WTC11 (cell line): Measurements from ENCODE around the gene PMS2. TPM values are rescaled to one million over a fixed set of nuclear protein-coding genes. Genes with fewer than 3 reads are reported as not detected.

Experiments
- ATAC-seq: fragments of 200-7000 bp; cut with Tn5 transposase; 2 replicates; pipeline ENCODE4 v1.10.0; 2021; ENCODE audit warnings: mild to moderate bottlenecking, moderate library complexity
- CTCF ChIA-PET: fragments of 300-600 bp; sonication (Branson Sonifier 250); formaldehyde crosslinking; loops from one replicate; lab custom pipeline; 2021; ENCODE audit warnings: antibody characterized with exemption; lab: Charles Lee
- POLR2A ChIA-PET: fragments of 350-600 bp; sonication (Branson Sonifier 250); formaldehyde crosslinking; loops from one replicate; lab custom pipeline; 2021; ENCODE audit warnings: antibody characterized with exemption; lab: Charles Lee
- DNase-seq: peaks from one replicate; pipeline ENCODE4 v3.0.0; 2021; ENCODE audit warnings: low spot score
- H3K27ac Mint-ChIP-seq: 2 replicates; pipeline ENCODE4 v1.8.0; 2021; ENCODE audit warnings: mixed read lengths
- H3K27me3 Mint-ChIP-seq: 2 replicates; pipeline ENCODE4 v1.8.0; 2021; ENCODE audit warnings: low read depth, mild to moderate bottlenecking, moderate library complexity, mixed read lengths
- H3K36me3 Mint-ChIP-seq: 2 replicates; pipeline ENCODE4 v1.8.0; 2021; ENCODE audit warnings: mixed read lengths
- H3K4me1 Mint-ChIP-seq: 2 replicates; pipeline ENCODE4 v1.8.0; 2022; ENCODE audit warnings: mixed read lengths
- H3K4me3 Mint-ChIP-seq: 2 replicates; pipeline ENCODE4 v1.8.0; 2021; ENCODE audit warnings: mild to moderate bottlenecking, moderate library complexity, mixed read lengths
- H3K9me3 Mint-ChIP-seq: 2 replicates; pipeline ENCODE4 v1.8.0; 2021; ENCODE audit warnings: mixed read lengths
- AFF4 ChIP-seq: sonication (generic); formaldehyde crosslinking; IDR thresholded peaks from 2 replicates; pipeline ENCODE4 v1.8.1; 2023; ENCODE audit warnings: mild to moderate bottlenecking, missing genetic modification reagents, borderline replicate concordance
- ATF3 ChIP-seq: sonication (generic); formaldehyde crosslinking; conservative IDR thresholded peaks from 2 replicates; pipeline ENCODE4 v1.8.1; 2022; ENCODE audit warnings: mild to moderate bottlenecking, missing genetic modification reagents
- E2F1 ChIP-seq: sonication (generic); formaldehyde crosslinking; IDR thresholded peaks from 2 replicates; pipeline ENCODE4 v1.8.0; 2022; ENCODE audit warnings: mild to moderate bottlenecking, missing genetic modification reagents
- ELF4 ChIP-seq: sonication (generic); formaldehyde crosslinking; IDR thresholded peaks from 2 replicates; pipeline ENCODE4 v1.8.1; 2022; ENCODE audit warnings: low read depth, mild to moderate bottlenecking, moderate library complexity, missing genetic modification reagents
- FOXJ3 ChIP-seq: sonication (generic); formaldehyde crosslinking; IDR thresholded peaks from 2 replicates; pipeline ENCODE4 v1.9.0; 2021; ENCODE audit warnings: missing genetic modification reagents, mild to moderate bottlenecking, borderline replicate concordance
- GABPB1 ChIP-seq: sonication (generic); formaldehyde crosslinking; IDR thresholded peaks from 2 replicates; pipeline ENCODE4 v1.8.1; 2023; ENCODE audit warnings: mild to moderate bottlenecking, missing genetic modification reagents
- HMGXB4 ChIP-seq: sonication (generic); formaldehyde crosslinking; IDR thresholded peaks from 2 replicates; pipeline ENCODE4 v1.8.1; 2023; ENCODE audit warnings: mild to moderate bottlenecking, moderate library complexity, missing genetic modification reagents
- JUN ChIP-seq: sonication (generic); formaldehyde crosslinking; IDR thresholded peaks from 2 replicates; pipeline ENCODE4 v1.8.0; 2023; ENCODE audit warnings: mild to moderate bottlenecking, missing genetic modification reagents
- MXD4 ChIP-seq: fragments of 250-450 bp; sonication (Bioruptor Pico); IDR thresholded peaks from 2 replicates; pipeline ENCODE4 v1.8.0; 2021; ENCODE audit warnings: mild to moderate bottlenecking, moderate library complexity, borderline replicate concordance
- NFYB ChIP-seq: sonication (generic); formaldehyde crosslinking; conservative IDR thresholded peaks from 2 replicates; pipeline ENCODE4 v1.8.0; 2022; ENCODE audit warnings: low read depth, missing genetic modification reagents
- NR3C1 ChIP-seq: sonication (generic); formaldehyde crosslinking; conservative IDR thresholded peaks from 2 replicates; pipeline ENCODE4 v1.8.1; 2023; ENCODE audit warnings: low read depth, mild to moderate bottlenecking, missing genetic modification reagents
- OVOL2 ChIP-seq: fragments of 250-450 bp; sonication (Bioruptor Pico); IDR thresholded peaks from 2 replicates; pipeline ENCODE4 v1.9.0; 2021; ENCODE audit warnings: mild to moderate bottlenecking, borderline replicate concordance
- RELA ChIP-seq: sonication (generic); formaldehyde crosslinking; IDR thresholded peaks from 2 replicates; pipeline ENCODE4 v1.8.1; 2022; ENCODE audit warnings: missing genetic modification reagents, mild to moderate bottlenecking, borderline replicate concordance
- SOX15 ChIP-seq: fragments of 250-450 bp; sonication (Bioruptor Pico); IDR thresholded peaks from 2 replicates; pipeline ENCODE4 v1.9.0; 2021; ENCODE audit warnings: mild to moderate bottlenecking
- TEAD1 ChIP-seq: sonication (generic); formaldehyde crosslinking; IDR thresholded peaks from 2 replicates; pipeline ENCODE4 v1.8.0; 2022; ENCODE audit warnings: mild to moderate bottlenecking, missing genetic modification reagents
- TP53 ChIP-seq: sonication (generic); formaldehyde crosslinking; IDR thresholded peaks from 2 replicates; pipeline ENCODE4 v1.8.1; 2023; ENCODE audit warnings: mild to moderate bottlenecking, missing genetic modification reagents
- ZBTB21 ChIP-seq: sonication (generic); formaldehyde crosslinking; IDR thresholded peaks from 2 replicates; pipeline ENCODE4 v1.8.1; 2023; ENCODE audit warnings: mild to moderate bottlenecking, missing genetic modification reagents, borderline replicate concordance
- ZNF121 ChIP-seq: sonication (generic); formaldehyde crosslinking; IDR thresholded peaks from 2 replicates; pipeline ENCODE4 v1.8.0; 2023; ENCODE audit warnings: missing genetic modification reagents
- ZNF263 ChIP-seq: sonication (generic); formaldehyde crosslinking; IDR thresholded peaks from 2 replicates; pipeline ENCODE4 v1.8.1; 2022; ENCODE audit warnings: low read depth, mild to moderate bottlenecking, moderate library complexity, missing genetic modification reagents
- ZNF396 ChIP-seq: fragments of 250-450 bp; sonication (Bioruptor Pico); IDR thresholded peaks from 2 replicates; pipeline ENCODE4 v1.8.0; 2021; ENCODE audit warnings: mild to moderate bottlenecking, moderate library complexity, borderline replicate concordance
- ZSCAN18 ChIP-seq: fragments of 250-450 bp; sonication (Bioruptor Pico); IDR thresholded peaks from 2 replicates; pipeline ENCODE4 v2.1.2; 2022; ENCODE audit warnings: mild to moderate bottlenecking, moderate library complexity
- total RNA-seq: library from RNA; stranded (reverse); gene quantifications from 3 replicates; pipeline ENCODE4 v1.2.3, GENCODE V29; 2021
- TF ChIP-seq, protein P1 (sequence below): sonication (generic); formaldehyde crosslinking; IDR thresholded peaks from 2 replicates; pipeline ENCODE4 v1.8.1; 2023; ENCODE audit warnings: mild to moderate bottlenecking, missing genetic modification reagents, moderate library complexity

The PMS2 gene
- total RNA-seq, 1 experiment from 2014 or later = 14.6 TPM

- no peak for ATAC-seq
- POLR2A ChIA-PET = no interaction called here
- H3K36me3 Mint-ChIP-seq = peaks cover 64% of the 10 kb centered on the region
- CTCF ChIA-PET = interaction anchor here (1.4 kb wide), 1 partner anchor 175 kb away, joined by 3 read pairs; no protein-coding TSS in a partner anchor
- H3K4me3 Mint-ChIP-seq = no peak overlapping the region
- H3K27ac Mint-ChIP-seq = 0 out of 2 replicates have a peak overlapping the region, but pooled peaks have one; percentile 6
- no peaks in the 10 kb centered on the region for H3K27me3 Mint-ChIP-seq
- H3K4me1 Mint-ChIP-seq = no peaks in the 10 kb centered on the region; the same call in 1 of the 2 replicates
- DNase-seq = no peak
- no peak for TF ChIP-seq ZNF396 (CRISPR knock-in tag)
- no peak for TF ChIP-seq E2F1 (CRISPR knock-in tag)
- TF ChIP-seq ZNF263 (CRISPR knock-in tag) = no peak
- no peak for TF ChIP-seq ZSCAN18 (CRISPR knock-in tag)
- TF ChIP-seq ZBTB21 (CRISPR knock-in tag) = no peak
- TF ChIP-seq HMGXB4 = no peak
- no peak for TF ChIP-seq NR3C1 (CRISPR knock-in tag)
- TF ChIP-seq, all 79 proteins: peak for 0
- no peaks in the 10 kb centered on the region for H3K9me3 Mint-ChIP-seq
Observed at GRCh38 chr7:6031567-6031966, 22.7 kb upstream of the PMS2 start.

GRCh38 chr7:6030988-6031387, 22.1 kb upstream of the PMS2 start, which contains the start of gene ANKRD61:
TSS of gene ANKRD61 (plus strand) at chr7:6031376. CDS start at chr7:6031376, 0 bp downstream.
- Mint-ChIP-seq H3K4me3 (no peak within 1 kb of the TSS), H3K27ac (0 out of 2 replicates have a peak within 1 kb of the TSS, but pooled peaks have one; percentile 6), H3K27me3 (no peaks in the 10 kb centered on the region), H3K36me3 (peaks cover 64% of the 10 kb centered on the region), H3K4me1 (peaks cover 2% of the 10 kb centered on the region; the same call in 1 of the 2 replicates), H3K9me3 (no peaks in the 10 kb centered on the region)
- no peak for ATAC-seq
- TF ChIP-seq RELA (CRISPR knock-in tag) (no peak), ELF4 (CRISPR knock-in tag) (no peak), TP53 (no peak), TEAD1 (CRISPR knock-in tag) (no peak), ZBTB21 (CRISPR knock-in tag) (no peak)
- POLR2A ChIA-PET = interaction anchor here (1.1 kb wide), 1 partner anchor 22 kb away, joined by 3 read pairs; the partner anchor contains the start of genes AIMP2 and PMS2
- CTCF ChIA-PET = interaction anchor here (1.4 kb wide), 1 partner anchor 174 kb away, joined by 3 read pairs; no protein-coding TSS in a partner anchor
- DNase-seq = no peak

- CTCF ChIA-PET = no interaction called here
- POLR2A ChIA-PET = no interaction called here
Observed at GRCh38 chr7:6028563-6028962, 19.7 kb upstream of the PMS2 start.

More at GRCh38 chr7:6028563-6028962, 19.7 kb upstream of the PMS2 start:
- no peak for TF ChIP-seq OVOL2 (CRISPR knock-in tag)
- TF ChIP-seq NFYB (CRISPR knock-in tag) = no peak
- no peak for TF ChIP-seq GABPB1 (CRISPR knock-in tag)
- no peak for TF ChIP-seq JUN
- no peak for TF ChIP-seq ATF3 (CRISPR knock-in tag)
- no peak for TF ChIP-seq MXD4 (CRISPR knock-in tag)
- TF ChIP-seq, protein P1, sequence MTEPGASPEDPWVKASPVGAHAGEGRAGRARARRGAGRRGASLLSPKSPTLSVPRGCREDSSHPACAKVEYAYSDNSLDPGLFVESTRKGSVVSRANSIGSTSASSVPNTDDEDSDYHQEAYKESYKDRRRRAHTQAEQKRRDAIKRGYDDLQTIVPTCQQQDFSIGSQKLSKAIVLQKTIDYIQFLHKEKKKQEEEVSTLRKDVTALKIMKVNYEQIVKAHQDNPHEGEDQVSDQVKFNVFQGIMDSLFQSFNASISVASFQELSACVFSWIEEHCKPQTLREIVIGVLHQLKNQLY (CRISPR knock-in tag) = no peak
- TF ChIP-seq SOX15 (CRISPR knock-in tag) = no peak
- no peak for TF ChIP-seq AFF4
- TF ChIP-seq ZNF121 (CRISPR knock-in tag) = no peak
- TF ChIP-seq FOXJ3 (CRISPR knock-in tag) = no peak
- TF ChIP-seq TP53 = no peak
- ATAC-seq = no peak
- Mint-ChIP-seq H3K9me3 (no peaks in the 10 kb centered on the region), H3K27me3 (no peaks in the 10 kb centered on the region), H3K36me3 (peaks cover 70% of the 10 kb centered on the region), H3K27ac (no peak overlapping the region; the same call in 1 of the 2 replicates), H3K4me3 (no peak overlapping the region), H3K4me1 (peaks cover 2% of the 10 kb centered on the region; the same call in 1 of the 2 replicates)
- no peak for DNase-seq
